NCI-H526 treated with DMSO at 0.1 percent for 48 hours (cell line): ENCODE measurements around the gene PTPN6.

Experiments used
- DNase-seq: peaks from one replicate; lab custom pipeline; 2025; lab: John Stamatoyannopoulos, UW

Gene PTPN6

GRCh38 chr12:6941782-6942181 lies 9.4 kb upstream of the PTPN6 start:
- no peak for DNase-seq

DNA sequence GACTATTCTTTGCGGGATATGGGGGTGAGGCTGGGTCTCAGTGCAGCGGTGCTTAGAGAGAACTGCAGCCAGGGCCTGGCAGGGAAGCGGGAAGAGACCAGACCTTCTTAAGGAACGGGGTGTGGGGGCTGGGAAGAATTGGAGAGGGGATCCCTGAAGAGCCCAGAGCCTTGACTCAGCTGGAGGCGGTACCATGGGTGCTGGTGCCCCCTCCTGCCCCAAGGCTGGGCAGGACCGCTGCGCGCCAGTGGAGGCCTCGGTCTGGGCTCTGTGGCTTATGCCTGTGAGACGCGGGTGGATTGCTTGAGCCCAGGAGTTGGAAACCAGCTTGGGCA lies 8.9 kb upstream of the PTPN6 start:
- DNase-seq, result no peak

DNA sequence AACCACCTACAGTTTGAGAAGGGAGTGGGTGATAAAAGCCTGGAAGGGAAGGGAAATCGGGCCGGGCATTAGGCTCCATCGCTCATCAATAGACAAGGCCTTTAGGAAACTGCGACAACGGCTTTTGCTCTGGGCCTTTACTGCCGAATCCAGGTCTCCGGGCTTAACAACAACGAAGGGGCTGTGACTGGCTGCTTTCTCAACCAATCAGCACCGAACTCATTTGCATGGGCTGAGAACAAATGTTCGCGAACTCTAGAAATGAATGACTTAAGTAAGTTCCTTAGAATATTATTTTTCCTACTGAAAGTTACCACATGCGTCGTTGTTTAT lies 7.8 kb upstream of the PTPN6 start:
- DNase-seq, result peak; percentile 93

GRCh38 chr12:6943722-6944380 lies 7.3 kb upstream of the PTPN6 start, which contains the start of the genes C12orf57 and RNU7-1:
Gene C12orf57, plus strand, starts transcription at chr12:6944022. Its CDS starts 100 bp downstream, at chr12:6944122.
Gene RNU7-1, plus strand, starts transcription at chr12:6943816.
- peak; percentile 93 for DNase-seq

DNA sequence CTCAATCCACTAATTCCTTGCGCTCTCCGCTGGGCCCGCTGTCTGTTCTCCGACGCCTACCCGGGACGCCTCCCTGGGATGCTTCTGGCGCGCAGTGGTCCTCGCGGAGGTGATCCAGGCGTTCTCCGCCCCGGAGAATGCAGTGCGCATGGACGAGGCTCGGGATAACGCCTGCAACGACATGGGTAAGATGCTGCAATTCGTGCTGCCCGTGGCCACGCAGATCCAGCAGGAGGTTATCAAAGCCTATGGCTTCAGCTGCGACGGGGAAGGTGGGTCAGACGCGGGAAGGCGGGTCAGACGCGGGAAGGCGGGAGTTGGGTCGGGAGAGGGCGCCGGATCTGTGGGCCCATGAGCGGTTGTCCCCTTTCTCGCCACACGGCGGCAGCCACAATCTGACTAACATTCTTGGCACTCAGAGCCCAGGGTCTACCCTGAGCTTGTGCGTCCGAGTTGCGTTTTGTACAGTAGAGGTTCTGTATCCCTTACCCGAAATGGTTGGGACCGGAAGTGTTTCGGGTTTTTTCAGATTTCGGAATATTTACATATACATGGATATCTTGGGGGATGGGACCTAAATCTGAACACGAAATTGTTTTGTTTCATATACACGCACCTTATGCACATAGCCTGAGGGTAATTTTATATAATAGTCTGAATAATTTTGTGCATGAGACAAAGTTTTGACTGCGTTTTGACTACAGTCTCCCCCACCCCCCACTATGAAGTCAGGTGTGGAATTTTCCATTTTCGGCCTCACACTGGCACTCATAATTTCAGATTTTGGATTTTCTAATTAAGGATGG lies 6.6 kb upstream of the PTPN6 start:
- peak; percentile 94 for DNase-seq

- no peak for DNase-seq
Observed at GRCh38 chr12:6945613-6946012, 5.5 kb upstream of the PTPN6 start.

GRCh38 chr12:6946033-6946919 lies 4.9 kb upstream of the PTPN6 start:
- DNase-seq, result peak; percentile 93

DNA sequence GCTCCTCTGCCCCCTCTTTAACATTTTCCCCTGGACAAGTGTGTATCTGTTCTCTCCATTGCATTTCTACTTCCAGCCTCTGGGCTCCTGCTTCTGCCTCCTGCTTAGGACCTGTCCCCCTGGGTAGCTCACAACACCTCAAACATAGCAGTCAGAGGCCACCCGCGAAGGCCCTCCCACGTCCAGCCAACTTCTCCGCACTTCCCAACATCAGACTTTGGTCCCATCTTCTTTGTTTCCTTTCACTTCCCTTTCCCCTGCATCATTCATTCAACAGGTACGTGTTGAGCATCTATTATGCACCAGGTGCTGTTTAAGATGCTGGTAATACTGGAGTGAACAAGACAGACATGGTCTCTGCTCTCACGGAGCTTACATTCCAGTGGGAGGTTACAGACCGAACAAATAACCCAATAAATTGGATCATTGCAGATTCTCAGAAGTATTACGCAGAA lies 4.2 kb upstream of the PTPN6 start:
- no peak for DNase-seq

- DNase-seq, result no peak
Observed at GRCh38 chr12:6947615-6948014, 3.5 kb upstream of the PTPN6 start.

DNA sequence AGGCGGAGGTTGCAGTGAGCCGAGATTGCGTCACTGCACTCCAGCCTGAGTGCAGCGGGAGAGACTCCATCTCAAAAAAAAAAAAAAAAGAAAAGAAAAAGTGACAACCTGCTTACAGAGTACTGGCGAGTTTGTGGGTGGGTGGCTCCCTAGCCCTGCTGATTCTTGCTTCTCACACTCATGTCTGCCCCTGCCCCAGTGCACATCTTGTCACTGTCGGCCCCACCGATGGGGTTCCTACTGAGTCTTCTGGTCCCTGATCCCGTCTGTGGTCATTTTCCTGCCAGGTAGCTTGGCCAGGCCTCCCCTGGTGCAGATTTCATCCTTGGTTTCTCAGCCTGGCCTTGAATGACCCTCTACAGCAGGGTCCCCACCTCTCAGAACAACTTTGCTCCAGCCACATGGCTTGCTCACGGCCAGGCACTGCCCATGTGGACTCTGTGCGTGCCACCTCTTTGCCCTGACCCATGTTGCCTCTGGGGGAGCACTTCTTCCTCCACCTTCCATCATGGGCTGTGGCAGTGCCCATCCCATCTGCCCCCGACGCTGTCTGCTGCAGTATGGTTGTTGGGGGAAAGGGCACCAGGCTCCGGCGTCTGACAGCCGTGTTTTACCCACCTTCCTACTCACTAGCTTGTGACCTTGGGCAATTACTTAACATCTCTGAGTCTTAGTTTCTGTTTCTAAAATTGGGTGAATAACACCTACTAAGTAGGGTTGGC lies 2.1 kb upstream of the PTPN6 start:
- no peak for DNase-seq

GRCh38 chr12:6950401-6950801 lies 755 bp upstream of the PTPN6 start:
- no peak for DNase-seq

GRCh38 chr12:6951551-6952120 lies 480 bp downstream of the PTPN6 start:
- DNase-seq, result no peak

- no peak for DNase-seq
Observed at GRCh38 chr12:6952121-6952862, 1.1 kb downstream of the PTPN6 start.

- no peak for DNase-seq
Observed at GRCh38 chr12:6952863-6953441, 1.8 kb downstream of the PTPN6 start.

DNA sequence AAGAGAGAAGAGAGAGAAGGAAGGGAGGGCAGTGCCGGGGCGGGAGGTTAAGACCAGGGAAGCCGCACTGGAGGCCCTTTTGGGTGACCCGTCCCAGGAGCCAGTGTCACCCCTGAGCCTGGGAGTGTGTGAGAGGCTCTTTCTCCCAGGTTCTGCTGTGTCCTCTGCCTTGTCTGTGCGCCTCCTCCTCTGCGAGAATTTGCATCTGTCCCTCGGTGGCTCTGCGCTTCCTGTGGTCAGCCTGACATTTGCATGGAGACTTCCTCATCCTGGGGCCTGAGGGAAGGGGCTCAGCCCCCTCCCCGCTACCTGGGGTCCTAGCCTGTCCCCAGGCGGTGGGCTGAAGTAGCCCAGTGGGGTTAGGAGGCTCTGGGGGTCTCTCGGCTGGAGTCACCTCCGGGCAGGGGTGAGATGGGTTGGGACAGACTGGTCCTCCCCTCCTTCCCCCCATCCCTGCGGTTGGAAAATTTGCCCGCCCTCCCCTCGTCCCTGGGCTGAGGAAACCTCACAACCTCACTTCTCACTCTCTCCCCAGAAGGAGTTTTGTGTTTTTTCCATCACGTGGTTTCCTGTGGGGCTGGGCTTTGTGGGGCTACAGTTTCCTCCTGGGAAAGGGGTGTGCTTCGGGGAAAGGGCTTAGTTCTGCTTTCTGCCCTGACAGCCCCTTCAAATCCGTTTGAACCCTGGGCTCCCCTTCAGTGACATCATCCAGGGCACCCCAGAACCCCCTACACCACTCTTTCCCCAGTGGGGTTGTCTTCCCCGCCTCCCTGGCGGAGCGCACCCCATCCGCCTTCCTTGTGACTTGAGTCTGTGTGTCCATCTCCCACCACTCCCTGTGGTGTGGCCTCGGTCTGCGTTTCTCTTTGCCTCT lies 2.5 kb downstream of the PTPN6 start:
- no peak for DNase-seq

- no peak for DNase-seq
Observed at GRCh38 chr12:6954316-6955107, 3.4 kb downstream of the PTPN6 start.

GRCh38 chr12:6955108-6956020 lies 4.2 kb downstream of the PTPN6 start:
- no peak for DNase-seq
